Vagina (tissue), 2 donors: ENCODE data around the gene CBLN3.

ENCODE experiments used
- CTCF ChIP-seq, 3 experiments: fragments of 450-650 bp in 2 of 3; fragments of 200-600 bp in 1 of 3; sonication (generic) in 1 of 3; IDR thresholded peaks; one replicate each; pipeline ENCODE4 v1.5.1; 2017 to 2019; ENCODE audit warnings: antibody characterized with exemption in 3 of 3, mild to moderate bottlenecking in 2 of 3, moderate library complexity in 2 of 3
- POLR2A ChIP-seq, 2 donors: fragments of 450-650 bp; IDR thresholded peaks; one replicate each; pipeline ENCODE4 v1.6.1; 2017; ENCODE audit warnings: antibody characterized with exemption in 2 of 2, mild to moderate bottlenecking in 2 of 2, moderate library complexity in 2 of 2
- POLR2AphosphoS5 ChIP-seq, 2 donors: sonication (generic); formaldehyde crosslinking; IDR thresholded peaks; one replicate each; pipeline ENCODE4 v1.9.0; 2017; ENCODE audit warnings: antibody characterized with exemption in 2 of 2, mild to moderate bottlenecking in 2 of 2, low read depth in 1 of 2; ENCODE audit not compliant: insufficient read depth in 1 of 2

GRCh38 chr14:24465805-24466204 is 36.3 kb upstream of the CBLN3 start:
- TF ChIP-seq CTCF (IDR thresholded peaks at IDR 0.05) (no peak), POLR2A (IDR thresholded peaks at IDR 0.05) (no peak), POLR2AphosphoS5 (IDR thresholded peaks at IDR 0.05; ENCODE audit: insufficient read depth in 1 of 2, low read depth in 1 of 2) (no peak)
